GM10266 (cell line): ENCODE results near the gene DYNC2LI1.

Source experiments
- DNase-seq: peaks from one replicate; pipeline ENCODE4 v3.0.0; 2012; ENCODE audit errors: extremely low spot score
- CTCF ChIP-seq: IDR thresholded peaks from 2 replicates; pipeline ENCODE4 v1.5.1; 2012; ENCODE audit warnings: mild to moderate bottlenecking, low read depth; ENCODE audit not compliant: control insufficient read depth, insufficient read depth; ENCODE audit errors: missing control alignments

Gene DYNC2LI1

GRCh38 chr2:43800894-43801293 is 27.1 kb downstream of the DYNC2LI1 start:
- DNase-seq: no peak
- no peak for TF ChIP-seq CTCF

GRCh38 chr2:43802135-43802534 is 28.3 kb downstream of the DYNC2LI1 start:
- no peak for TF ChIP-seq CTCF
- no peak for DNase-seq

- no peak for DNase-seq
- TF ChIP-seq CTCF: no peak
Measured at GRCh38 chr2:43803113-43803512, 29.3 kb downstream of the DYNC2LI1 start.

DNA sequence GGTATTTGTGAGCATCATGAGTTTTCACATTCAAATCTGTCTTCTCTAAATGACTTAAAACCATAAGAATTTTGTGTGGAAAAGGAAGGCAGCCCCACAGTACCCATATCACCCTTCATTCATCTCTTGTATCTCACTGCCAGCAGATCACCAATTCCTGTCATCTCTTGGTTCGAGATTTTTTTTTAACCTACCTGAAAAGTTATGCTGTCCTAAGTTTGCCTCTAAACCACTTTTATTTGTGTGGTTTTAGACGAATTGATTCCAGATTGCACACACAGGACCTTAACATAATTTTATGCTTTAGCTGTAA is 32.8 kb downstream of the DYNC2LI1 start:
- no peak for DNase-seq

DNA sequence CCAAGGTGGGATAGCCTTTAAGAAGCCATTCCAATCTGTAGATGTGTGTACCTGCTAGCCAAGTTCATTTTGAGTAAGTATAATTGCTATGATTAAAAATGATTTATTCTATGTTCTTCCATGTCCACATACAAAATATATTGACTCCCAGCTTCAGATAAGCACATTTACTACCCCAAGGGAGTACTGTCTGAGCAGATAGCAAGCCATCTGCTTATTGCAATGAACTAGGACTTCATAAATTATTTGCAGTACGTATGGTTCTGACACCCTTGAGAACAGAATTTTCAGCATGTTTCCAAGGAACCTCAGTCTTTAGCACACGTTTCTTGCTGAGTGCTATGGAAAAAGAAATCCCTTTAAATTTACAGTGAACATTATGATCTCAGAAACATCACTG is 36.6 kb downstream of the DYNC2LI1 start:
- TF ChIP-seq CTCF: no peak
- DNase-seq: no peak

More for the DNA sequence above, 32.8 kb downstream of the DYNC2LI1 start:
- no peak for TF ChIP-seq CTCF

DNA sequence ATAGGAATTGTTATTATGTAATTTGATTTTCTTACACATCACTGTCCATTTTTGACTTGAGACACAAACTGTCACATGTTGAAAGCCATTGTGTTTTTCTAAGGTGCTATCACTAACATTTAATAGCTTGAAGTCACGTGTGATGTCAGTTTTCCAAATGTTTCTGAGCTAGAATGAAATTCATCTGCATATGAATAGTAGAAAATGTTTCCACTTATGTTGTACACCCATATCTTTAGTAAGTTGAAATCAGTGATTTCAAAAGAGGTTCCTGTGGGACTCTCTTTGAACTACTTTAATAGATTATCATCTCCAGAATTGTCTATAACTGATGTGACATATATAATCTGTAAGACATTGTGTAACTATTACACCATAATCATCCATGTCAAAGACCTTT is 37.0 kb downstream of the DYNC2LI1 start:
- TF ChIP-seq CTCF: no peak
- DNase-seq: no peak

GRCh38 chr2:43812006-43812405 is 38.2 kb downstream of the DYNC2LI1 start:
- no peak for DNase-seq
- TF ChIP-seq CTCF: no peak
